ENCODE results near the gene TMEM179. TPM values are rescaled to one million over a fixed set of nuclear protein-coding genes. Genes with fewer than 3 reads are reported as not detected.

Gene TMEM179
- total and polyA plus RNA-seq, 10 of the 15 experiments (the other 5 are each of a cell fraction or from before 2014, with no cell fraction given), result not detected

- intact Hi-C loops (cut with micrococcal nuclease; ENCODE audit: unreplicated experiment), result no loop called here
Measured at GRCh38 chr14:104599446-104599845, 5.1 kb downstream of the TMEM179 start.

More at GRCh38 chr14:104599446-104599845, 5.1 kb downstream of the TMEM179 start:
- Histone ChIP-seq H3K4me3 (no peak overlapping the region), H3K4me2 (ENCODE audit: control insufficient read depth, insufficient read depth) (no peak overlapping the region), H4K20me1 (ENCODE audit: control insufficient read depth, insufficient read depth) (no peaks in the 10 kb centered on the region), H2AFZ (ENCODE audit: control insufficient read depth, low read depth, low read length) (no peak overlapping the region), H3K4me1 (ENCODE audit: control insufficient read depth, insufficient read depth, low read length) (no peaks in the 10 kb centered on the region), H3K9ac (ENCODE audit: control insufficient read depth, insufficient read depth, low read length) (no peak overlapping the region), H3K36me3 (ENCODE audit: control insufficient read depth in 2 of 2, insufficient read depth in 2 of 2, low read length in 1 of 2) (no peaks in the 10 kb centered on the region), H3K27me3 (replicated peaks in 1 of 2; ENCODE audit: control insufficient read depth in 2 of 2, insufficient read depth in 2 of 2, low read length in 1 of 2) (no peaks in the 10 kb centered on the region; a peak in 1 of 4 replicates), H3K79me2 (ENCODE audit: control insufficient read depth, insufficient read depth, low read length) (no peaks in the 10 kb centered on the region), H3K27ac (ENCODE audit: control insufficient read depth, insufficient read depth) (no peak overlapping the region), H3K9me3 (replicated peaks; ENCODE audit: control insufficient read depth, insufficient read depth, low read length) (no peaks in the 10 kb centered on the region)
- DNase-seq (ENCODE audit: low read depth, low spot score) (no peak), ATAC-seq (no peak), FAIRE-seq (no peak)
- TF ChIP-seq MYB (IDR thresholded peaks at IDR 0.05; ENCODE audit: borderline replicate concordance, low read depth, low read length) (no peak), MEF2A (IDR thresholded peaks at IDR 0.05; ENCODE audit: insufficient read depth, low read depth, low read length) (no peak), BMI1 (IDR thresholded peaks at IDR 0.05; ENCODE audit: borderline replicate concordance) (no peak), SREBF1 (IDR thresholded peaks at IDR 0.05; ENCODE audit: low read length) (no peak)
- TF ChIP-seq, protein P1, sequence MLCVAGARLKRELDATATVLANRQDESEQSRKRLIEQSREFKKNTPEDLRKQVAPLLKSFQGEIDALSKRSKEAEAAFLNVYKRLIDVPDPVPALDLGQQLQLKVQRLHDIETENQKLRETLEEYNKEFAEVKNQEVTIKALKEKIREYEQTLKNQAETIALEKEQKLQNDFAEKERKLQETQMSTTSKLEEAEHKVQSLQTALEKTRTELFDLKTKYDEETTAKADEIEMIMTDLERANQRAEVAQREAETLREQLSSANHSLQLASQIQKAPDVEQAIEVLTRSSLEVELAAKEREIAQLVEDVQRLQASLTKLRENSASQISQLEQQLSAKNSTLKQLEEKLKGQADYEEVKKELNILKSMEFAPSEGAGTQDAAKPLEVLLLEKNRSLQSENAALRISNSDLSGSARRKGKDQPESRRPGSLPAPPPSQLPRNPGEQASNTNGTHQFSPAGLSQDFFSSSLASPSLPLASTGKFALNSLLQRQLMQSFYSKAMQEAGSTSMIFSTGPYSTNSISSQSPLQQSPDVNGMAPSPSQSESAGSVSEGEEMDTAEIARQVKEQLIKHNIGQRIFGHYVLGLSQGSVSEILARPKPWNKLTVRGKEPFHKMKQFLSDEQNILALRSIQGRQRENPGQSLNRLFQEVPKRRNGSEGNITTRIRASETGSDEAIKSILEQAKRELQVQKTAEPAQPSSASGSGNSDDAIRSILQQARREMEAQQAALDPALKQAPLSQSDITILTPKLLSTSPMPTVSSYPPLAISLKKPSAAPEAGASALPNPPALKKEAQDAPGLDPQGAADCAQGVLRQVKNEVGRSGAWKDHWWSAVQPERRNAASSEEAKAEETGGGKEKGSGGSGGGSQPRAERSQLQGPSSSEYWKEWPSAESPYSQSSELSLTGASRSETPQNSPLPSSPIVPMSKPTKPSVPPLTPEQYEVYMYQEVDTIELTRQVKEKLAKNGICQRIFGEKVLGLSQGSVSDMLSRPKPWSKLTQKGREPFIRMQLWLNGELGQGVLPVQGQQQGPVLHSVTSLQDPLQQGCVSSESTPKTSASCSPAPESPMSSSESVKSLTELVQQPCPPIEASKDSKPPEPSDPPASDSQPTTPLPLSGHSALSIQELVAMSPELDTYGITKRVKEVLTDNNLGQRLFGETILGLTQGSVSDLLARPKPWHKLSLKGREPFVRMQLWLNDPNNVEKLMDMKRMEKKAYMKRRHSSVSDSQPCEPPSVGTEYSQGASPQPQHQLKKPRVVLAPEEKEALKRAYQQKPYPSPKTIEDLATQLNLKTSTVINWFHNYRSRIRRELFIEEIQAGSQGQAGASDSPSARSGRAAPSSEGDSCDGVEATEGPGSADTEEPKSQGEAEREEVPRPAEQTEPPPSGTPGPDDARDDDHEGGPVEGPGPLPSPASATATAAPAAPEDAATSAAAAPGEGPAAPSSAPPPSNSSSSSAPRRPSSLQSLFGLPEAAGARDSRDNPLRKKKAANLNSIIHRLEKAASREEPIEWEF (IDR thresholded peaks at IDR 0.05; ENCODE audit: insufficient replicate concordance, low read depth, low read length), result no peak
- TF ChIP-seq, protein P2, sequence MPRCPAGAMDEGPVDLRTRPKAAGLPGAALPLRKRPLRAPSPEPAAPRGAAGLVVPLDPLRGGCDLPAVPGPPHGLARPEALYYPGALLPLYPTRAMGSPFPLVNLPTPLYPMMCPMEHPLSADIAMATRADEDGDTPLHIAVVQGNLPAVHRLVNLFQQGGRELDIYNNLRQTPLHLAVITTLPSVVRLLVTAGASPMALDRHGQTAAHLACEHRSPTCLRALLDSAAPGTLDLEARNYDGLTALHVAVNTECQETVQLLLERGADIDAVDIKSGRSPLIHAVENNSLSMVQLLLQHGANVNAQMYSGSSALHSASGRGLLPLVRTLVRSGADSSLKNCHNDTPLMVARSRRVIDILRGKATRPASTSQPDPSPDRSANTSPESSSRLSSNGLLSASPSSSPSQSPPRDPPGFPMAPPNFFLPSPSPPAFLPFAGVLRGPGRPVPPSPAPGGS (IDR thresholded peaks at IDR 0.05; ENCODE audit: borderline replicate concordance, insufficient read depth, low read depth, low read length, poor library complexity, severe bottlenecking), result no peak
- SMC1A ChIA-PET (ENCODE audit: uncharacterized antibody, unreplicated experiment), result no interaction called here
- in situ Hi-C loops (cut with MboI), result no loop called here
- POLR2A ChIA-PET, result no interaction called here
- RAD21 ChIA-PET (ENCODE audit: unreplicated experiment), result no interaction called here
- BruUV-seq (replicated peaks), result no TSS peak
- CTCF ChIA-PET, result no interaction called here
- 53% methylated on average over 7 of the region's 7 CpGs for WGBS (ENCODE audit: insufficient coverage, insufficient replicate concordance, low lambda C conversion rate, missing lambda C conversion rate)
